ENCODE results near the gene ITM2C.

Gene ITM2C

GRCh38 chr2:230849633-230850357, 14.9 kb upstream of the ITM2C start:
- H3K27ac ChIP-seq: no peak overlapping the region
- no peak for DNase-seq (ENCODE audit: low read depth, low spot score)

GRCh38 chr2:230850358-230850658, 14.4 kb upstream of the ITM2C start:
- no peak for DNase-seq (ENCODE audit: low read depth, low spot score)
- H3K27ac ChIP-seq: no peak overlapping the region

DNA sequence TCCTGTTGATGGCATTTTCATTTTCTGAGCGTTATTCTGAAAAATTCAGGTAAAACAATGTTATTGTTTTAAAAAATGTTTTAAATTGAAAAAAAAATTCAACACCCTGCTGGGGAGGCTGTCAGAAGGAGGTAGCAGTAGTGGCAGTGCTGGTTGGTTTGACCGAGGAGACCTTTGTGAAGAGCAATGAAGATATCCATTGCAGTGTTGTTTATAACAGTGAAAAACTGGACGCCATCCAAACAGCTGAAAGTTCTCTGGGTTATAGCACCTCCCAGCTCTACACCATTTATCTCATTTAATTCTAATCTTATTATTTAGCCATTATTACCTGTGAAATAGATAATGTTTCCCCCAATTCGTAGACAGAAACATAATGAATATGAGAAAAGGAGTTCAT, 12.6 kb upstream of the ITM2C start:
- DNase-seq (ENCODE audit: low read depth, low spot score): no peak
- no peak overlapping the region for H3K27ac ChIP-seq

DNA sequence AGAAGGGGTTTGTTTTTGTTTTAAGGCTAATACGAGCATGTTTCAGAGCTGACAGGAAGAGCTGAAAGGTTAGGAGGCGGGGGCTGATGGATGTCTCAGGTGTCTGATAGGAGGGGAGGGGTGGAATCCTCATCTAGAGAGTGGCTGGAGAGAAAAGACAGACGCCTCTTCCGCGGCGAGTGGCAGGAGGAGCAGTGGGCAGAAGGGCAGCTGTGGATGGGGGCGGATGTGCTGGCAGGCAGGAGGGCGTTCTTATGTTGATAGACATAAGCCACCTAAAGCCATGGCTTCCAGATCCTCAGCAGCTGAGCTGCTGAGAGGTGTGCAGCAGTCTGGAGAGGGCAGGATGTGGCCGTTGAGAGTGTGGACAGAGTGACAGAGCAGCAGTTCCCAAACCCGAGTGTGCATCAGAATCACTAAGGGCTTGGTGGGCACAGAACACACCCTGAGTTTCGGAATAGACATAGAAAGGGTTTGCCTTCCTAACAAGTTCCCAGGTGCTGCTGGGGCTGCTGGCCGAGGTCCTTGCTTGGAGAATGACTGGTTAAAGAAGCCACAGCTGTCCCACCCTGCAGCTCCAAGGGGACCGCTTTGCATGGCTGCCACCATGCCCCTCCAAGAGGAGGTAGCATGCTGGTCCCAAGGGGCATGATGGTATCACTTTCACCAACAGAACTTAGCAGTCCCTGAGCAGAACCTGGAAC, 3.0 kb upstream of the ITM2C start:
- H3K27ac ChIP-seq: no peak overlapping the region
- DNase-seq (ENCODE audit: low read depth, low spot score): no peak

- DNase-seq (ENCODE audit: low read depth, low spot score): no peak
- H3K27ac ChIP-seq: no peak overlapping the region
These were observed 2.5 kb upstream of the ITM2C start for GRCh38 chr2:230862292-230862691.

DNA sequence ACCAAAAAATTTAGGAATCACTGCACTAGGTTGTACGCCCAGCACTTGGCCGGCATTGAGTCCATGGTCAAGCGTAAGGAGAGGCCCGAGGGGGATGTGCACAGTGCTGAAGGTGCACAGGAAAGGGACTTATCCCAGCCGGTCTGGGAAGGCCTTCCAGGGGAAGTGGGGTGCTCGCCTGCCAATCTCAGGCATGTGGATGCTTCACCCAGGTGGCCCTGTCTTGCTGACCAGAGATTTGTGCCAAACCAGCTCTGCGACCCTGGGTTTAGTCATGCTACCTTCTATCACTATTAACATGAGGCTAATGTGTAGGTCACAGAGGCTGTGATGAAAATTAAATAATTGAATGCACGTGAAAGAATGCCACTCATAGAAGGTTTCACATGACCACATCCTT, 1.7 kb upstream of the ITM2C start:
- H3K27ac ChIP-seq: no peak overlapping the region
- DNase-seq (ENCODE audit: low read depth, low spot score): no peak

GRCh38 chr2:230863442-230864121, 1.2 kb upstream of the ITM2C start:
- H3K27ac ChIP-seq: no peak overlapping the region
- DNase-seq (ENCODE audit: low read depth, low spot score): no peak

DNA sequence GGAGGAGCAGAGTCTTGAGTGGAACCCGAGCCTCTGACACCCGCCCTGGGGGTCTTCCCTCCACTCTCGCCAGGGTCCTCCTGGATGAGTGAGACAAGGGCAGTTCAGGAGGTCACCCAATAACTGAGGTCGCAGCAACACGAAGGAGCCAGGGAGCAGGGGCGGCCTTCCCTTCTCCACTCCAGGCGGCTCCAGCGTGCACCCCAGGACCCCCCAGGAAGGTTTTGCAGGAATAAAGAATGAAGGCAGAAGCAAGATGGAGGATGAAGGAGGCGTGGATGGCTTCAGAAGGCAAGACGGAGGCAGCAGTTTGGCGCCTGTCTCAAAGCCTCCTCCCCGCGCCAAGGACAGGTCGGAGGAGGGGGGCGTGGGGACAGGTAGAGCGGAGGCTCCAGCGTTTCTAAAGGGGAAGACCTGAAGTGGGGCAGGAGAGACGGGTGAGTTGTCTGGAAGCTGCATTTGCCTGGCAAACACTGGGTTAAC, 579 bp upstream of the ITM2C start:
- no peak for DNase-seq (ENCODE audit: low read depth, low spot score)
- no peak overlapping the region for H3K27ac ChIP-seq

GRCh38 chr2:230865307-230865765, 594 bp downstream of the ITM2C start:
- DNase-seq (ENCODE audit: low read depth, low spot score): no peak
- no peak overlapping the region for H3K27ac ChIP-seq

DNA sequence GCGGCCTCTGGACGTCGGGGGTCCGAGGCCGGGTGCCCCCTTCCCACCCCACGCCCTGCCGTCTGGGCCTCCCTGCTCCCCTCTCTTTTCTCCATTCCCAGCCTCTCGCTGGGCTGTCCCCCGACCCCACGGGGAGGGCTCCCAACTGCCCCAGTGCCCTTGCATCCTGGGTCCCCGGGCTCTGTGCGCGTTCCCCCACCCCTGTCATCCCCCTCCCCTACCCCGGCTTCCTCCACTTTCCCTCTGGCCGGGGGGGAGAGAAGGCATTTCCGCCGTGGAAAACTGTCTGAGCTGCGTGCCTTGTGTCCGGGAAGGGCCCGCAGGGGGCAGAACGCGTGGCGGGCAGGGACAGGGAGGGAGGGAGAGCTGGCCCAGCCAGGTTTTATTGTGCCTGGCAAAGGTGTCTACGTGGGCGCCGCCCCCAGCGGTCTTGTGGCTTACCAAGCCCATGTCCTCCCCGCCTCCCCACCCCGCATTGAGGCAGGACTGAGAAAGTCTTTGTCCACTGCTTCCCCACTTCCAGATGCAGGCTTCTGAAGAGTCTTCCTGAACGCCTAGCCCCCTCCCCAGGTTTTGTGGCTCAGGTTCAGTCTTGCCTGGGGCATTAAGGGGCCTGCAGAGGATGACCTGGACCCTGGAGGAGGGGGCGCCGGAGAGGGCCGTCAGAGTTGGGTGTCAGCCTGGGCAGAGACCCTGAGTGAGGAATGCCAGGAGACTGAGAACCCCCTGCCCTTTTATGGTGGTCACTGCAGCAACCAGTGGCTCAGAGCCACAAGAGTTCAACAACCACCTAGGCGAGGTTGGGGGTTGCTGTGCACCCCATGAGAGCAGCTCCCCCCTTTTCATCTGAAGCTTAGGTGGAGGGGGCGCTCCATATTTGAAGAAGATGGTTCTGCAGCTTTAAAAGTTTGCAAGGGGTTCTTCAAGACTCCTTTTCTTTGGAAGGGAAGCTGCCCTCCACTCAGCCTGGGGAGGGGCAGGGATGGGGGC, 1.3 kb downstream of the ITM2C start:
- DNase-seq (ENCODE audit: low read depth, low spot score): no peak
- H3K27ac ChIP-seq: no peak overlapping the region

DNA sequence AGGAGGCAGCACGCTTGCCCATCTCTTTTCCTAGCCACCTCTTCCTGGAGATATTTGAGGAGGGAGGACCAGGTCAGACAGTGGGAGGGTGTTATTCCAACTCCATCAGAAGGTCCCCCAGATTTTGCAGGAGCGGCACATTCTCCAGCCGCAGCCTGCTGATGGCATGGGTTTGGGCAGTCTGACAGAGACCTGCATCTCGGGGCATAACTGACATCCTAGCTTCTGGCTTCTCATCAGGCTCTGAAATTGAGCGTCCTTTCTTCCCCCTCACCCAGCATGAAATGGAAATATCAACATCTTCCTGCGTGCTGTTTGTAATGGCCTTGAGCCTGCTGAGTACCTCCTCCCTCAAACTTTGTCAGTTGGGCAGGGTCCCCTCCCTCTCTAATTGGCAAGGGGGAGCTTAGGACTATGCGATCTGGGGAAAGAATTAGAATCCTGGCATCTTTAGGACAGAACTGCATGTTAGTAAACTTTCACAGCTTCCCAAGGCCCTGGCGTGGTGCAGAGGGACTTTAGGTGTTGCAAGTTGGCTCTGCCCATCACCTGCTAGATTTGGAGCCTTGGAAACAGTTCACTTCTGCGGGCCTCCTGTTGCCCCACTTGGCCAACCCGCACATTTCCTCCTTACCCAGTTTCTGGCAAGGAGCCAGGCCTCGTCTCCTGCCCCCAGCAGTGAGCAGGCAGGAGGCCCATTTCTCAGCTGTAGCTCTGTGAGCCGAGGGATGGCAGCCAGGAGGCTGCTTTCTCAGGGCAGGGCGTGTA, 2.2 kb downstream of the ITM2C start:
- DNase-seq (ENCODE audit: low read depth, low spot score): no peak
- no peak overlapping the region for H3K27ac ChIP-seq

DNA sequence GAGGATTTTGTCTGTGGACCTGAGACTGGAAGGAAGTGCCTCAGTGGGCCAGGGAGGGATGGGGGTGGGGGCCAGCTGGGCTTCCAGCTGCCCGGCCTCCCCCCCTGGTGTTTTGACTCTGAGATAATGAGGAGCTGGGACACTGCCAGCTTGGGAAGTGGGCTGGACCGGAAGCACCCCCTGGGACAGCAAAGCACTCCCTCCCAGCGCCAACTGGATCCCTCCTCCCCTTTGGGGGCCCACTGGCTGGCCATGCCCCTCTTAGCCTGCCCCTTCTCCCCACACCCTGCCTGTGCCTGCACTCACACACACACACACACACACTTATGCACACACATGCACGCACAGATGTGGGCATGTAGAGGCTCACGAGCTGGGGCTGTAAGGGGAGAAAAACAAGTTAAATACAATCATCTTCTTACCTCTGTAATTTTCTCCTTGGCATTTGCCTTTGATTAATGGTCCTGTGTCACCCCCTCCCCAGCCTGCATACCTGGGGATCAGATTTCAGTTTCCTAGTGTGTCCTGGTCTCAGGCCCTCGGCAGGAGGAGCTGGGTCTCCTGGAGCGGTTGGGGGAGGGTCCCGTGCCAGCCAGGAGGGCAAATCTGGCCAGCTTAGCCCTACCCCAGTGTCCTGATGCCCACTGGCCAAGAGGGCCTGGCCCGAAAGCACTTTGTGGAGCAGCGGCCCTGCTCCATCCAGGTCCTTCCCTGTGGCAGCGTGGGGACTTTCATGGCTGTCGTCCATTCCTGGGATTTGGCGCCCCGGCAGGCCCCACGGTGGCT, 3.6 kb downstream of the ITM2C start:
- no peak for DNase-seq (ENCODE audit: low read depth, low spot score)

GRCh38 chr2:230868947-230869913, 4.5 kb downstream of the ITM2C start:
- DNase-seq (ENCODE audit: low read depth, low spot score): no peak
- no peak overlapping the region for H3K27ac ChIP-seq

More for the DNA sequence above, 3.6 kb downstream of the ITM2C start:
- no peak overlapping the region for H3K27ac ChIP-seq

- no peak overlapping the region for H3K27ac ChIP-seq
- DNase-seq (ENCODE audit: low read depth, low spot score): no peak
These were observed 5.3 kb downstream of the ITM2C start for GRCh38 chr2:230869914-230870543.

DNA sequence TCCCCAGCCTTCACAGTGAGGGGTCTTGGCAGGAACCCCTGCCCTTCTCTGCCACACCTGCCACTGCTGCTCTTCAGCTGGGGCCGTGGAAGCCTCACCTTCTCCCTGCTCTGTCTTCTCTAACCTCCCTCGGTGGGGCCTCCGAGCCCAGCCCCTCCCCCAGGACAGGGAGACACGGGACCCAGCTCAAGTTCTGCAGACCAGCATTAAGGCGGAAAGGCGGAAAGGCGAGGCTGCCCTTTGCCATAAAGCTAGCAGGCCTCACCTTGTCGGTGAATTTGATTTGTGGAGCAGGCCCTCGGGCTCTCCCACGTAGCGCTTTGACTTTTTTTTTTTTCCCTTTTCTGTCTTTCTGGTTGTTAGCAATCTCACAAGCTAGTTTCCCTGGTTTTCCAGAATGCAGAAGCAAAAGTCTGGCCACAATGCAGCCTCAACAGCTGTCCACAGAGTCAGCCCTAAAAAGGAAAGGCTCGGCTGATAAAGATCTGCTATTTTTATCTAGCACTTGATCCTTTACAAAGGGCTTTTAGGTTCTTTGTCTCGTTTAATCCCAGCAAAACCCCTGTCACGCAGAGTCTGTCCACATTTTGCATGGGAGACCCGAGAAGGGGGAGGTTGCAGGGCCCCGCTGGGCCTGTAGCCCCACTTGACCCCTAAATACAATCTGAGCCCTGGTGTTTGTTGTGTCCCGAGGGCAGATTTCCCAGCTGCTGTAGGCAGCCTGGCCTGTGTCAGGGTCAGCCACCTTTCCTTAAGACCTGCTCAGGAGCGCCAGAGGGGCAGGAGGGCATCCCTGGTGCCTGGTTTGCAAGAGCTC, 6.0 kb downstream of the ITM2C start:
- DNase-seq (ENCODE audit: low read depth, low spot score): no peak
- no peak overlapping the region for H3K27ac ChIP-seq
